GDM1 (cell line): ENCODE results near the gene NF2.

ENCODE experiments used
- DNase-seq: peaks from one replicate; lab custom pipeline; 2025; lab: John Stamatoyannopoulos, UW

The NF2 gene

GRCh38 chr22:29631725-29632124 is 28.3 kb downstream of the NF2 start:
- DNase-seq = no peak

DNA sequence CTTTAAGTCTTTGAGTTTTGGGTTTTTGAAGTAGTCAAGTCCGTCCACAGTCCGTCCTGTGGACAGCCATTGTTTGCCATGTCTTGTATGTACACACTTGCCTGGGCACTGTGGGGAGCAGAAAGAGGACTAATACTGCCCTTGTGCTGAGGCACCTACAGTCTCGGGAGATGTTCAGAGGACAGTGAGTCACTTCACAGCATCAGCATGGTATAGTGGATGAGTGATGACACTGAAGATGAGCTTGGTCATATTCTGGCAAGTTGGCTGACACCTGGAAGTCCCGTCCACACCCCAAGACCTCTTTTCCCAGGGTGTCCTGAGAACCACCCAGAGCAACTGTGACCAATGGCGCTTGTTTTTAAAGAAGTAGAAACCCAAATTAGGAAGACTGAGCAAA is 29.2 kb downstream of the NF2 start:
- no peak for DNase-seq

DNA sequence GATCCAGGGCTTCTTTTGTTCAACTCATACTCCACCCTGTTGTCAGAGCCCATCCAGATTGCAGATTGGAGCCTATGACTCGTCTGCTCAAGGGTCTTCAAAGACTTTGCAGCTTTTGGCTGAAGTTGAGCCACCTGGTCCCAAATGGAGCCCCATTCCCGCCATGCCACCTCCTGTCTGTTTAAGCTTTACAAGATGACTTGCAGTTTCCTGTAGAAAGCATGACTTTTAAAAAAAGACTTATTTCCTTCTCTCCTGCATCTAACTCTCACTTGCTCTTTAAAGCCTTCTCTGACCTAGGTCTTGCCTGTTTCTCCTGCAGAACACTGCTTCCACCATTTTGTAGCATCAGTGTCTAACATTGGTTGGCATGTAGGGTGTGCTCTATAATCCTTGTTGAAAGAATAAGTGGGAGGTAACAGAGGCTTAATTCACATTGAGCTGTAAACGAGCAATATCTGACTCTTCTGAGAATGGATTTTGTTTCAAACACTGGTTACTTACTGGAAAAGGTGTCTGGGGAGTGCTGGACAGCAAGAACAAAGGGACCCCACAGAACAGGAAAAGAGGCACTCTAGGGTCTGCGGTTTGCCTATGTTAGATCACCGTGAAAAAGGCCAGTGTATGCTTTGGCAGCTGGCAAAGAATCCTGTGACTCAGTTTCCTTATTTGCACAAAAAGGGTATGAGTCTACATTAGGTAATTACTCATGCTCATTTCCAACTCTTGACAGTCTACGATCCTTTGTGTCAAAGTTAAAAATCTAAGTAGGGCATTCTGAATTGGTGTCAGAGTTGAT is 30.3 kb downstream of the NF2 start:
- DNase-seq = no peak

DNA sequence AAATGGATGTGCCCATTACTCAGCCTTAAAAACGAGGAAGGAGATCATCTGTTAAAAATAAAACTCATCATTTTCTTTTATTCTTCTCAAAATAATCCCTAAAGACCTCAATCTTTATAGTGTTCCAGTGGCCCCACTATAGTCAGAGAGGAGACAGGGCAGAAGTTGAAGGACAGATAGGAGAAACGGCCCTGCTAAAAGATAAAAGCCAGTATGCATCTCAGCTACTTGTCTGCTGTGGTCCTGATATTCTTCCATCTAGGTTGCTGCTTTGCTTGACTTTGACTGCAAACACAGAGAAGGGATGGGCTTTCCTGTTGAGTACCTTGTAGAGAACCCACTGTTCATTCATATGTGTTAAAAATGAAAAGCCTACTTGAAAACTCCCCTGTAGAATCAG is 31.4 kb downstream of the NF2 start:
- DNase-seq = no peak

DNA sequence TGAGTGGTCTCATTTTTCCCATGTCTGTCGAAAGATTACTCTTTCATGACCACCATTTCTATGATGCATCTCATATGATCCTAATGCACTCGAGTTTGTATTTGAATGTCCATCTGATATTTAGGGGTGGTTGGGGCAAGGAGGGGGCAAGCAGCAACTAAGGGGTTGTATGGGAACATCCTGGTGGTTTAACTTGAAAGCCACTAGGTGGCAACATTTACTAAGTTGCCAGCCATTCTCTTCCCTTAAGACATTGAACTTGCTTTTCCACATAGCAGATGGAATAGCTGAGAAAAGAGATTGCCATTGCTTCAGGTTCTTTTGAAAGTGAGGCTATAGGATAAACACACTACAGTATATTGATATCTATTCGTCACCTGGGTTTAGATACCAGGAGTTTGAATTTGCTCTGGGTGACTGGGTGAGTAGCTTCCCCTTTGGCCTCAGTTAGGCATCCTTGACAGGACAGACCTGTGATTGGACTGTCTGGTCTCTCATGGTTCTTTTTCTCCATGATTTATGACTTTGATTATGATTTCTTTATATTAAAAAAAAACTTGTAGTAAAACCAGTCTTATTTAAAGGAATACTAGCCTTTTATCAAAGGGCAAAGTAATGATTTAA is 32.4 kb downstream of the NF2 start:
- no peak for DNase-seq

- DNase-seq = no peak
These were observed 33.3 kb downstream of the NF2 start for GRCh38 chr22:29636751-29637150.

DNA sequence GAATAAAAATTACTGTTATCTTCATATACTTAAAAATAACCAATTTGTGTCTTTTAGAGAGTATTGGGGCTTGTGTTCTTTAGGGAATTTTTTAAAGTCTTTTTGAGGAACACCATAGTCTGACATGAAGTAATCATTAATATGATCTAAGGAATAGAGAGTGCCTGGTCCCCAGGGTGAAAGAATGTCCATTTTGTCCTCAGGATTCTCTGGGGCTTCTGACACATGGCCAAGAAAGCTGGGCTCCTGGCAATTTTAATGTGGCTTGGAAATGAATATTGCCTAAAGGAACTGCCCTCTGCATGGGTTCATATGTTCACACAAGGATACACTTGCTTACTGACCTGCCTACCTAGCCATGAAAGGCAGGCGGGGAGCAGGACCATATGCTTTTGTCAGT is 33.7 kb downstream of the NF2 start:
- no peak for DNase-seq

DNA sequence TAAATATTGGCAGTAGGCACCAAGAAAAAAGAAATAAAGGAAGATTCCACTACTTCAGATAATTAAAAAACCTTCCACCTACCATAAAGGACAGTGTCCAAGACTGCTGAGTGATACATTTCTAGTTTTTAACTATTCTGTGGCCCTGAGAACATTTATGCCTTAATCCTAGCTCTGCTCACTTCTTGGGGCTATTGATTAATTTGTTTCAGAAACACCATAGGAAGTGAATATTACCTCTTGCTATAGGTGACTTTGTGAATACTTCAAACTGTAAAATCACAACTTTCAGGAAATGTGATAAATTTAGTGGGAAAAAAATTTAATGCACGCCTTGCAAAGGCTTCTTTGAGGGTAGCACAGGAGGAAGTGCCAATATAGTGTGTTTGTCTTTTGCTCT is 35.2 kb downstream of the NF2 start:
- no peak for DNase-seq

- no peak for DNase-seq
These were observed 35.7 kb downstream of the NF2 start for GRCh38 chr22:29639096-29639495.

DNA sequence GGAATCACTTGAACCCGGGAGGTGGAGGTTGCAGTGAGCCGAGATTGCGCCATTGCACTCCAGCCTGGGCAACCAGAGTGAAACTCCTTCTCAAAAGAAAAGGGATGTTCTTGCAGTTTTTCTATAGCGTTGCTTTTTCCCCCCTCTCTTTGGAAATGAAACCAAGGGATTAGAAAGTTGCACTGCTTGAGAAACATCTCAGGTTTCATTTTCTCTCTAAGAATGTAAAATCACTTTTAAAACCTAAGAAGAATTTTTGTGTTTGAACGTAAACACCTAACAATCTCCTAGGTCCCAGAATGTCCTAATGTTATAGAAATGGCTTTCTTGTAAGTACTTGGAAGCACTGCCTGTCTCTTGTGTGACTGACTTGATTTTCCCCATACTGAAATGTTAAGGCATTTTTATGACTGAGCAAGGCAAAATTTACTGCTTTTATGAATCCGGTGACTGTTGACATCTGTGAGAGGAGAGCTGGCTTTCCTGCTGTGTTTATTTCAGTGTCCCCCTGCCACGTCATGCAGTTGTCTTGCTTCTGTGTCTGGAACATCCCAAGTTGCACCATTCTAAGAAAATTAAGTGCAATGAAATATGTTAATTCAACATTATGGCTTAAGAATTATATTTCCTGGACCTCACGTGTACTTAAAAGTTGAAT is 37.7 kb downstream of the NF2 start:
- no peak for DNase-seq

DNA sequence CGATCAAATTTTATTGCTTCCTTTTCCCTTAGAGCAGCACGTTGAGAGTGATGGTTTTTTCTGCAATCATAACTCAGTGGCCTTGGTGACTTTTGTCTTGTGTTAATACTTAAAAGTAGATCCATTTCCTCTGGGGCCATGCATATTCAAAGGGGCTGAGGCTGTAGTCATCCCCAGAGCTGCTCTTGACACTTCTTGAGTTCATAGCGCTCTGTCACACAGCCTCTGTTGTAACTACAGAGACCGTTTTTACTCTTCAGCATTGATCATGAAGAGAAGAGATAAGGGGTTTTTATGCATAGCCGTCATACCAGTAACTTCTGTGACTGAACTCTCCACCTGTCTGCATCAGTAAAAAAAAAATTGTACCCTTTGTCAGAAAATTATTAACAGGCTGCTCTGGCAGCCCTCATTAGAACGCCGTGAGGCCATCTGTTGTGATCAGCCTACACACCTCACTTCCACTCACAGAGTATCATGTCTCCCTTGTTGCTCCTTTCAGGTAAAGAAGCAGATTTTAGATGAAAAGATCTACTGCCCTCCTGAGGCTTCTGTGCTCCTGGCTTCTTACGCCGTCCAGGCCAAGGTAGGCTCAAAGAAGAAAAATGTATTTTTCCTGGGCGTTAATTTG is 38.4 kb downstream of the NF2 start:
- no peak for DNase-seq

GRCh38 chr22:29642694-29643093 is 39.3 kb downstream of the NF2 start:
- no peak for DNase-seq

- DNase-seq = no peak
These were observed 44.7 kb downstream of the NF2 start for GRCh38 chr22:29647954-29648737.

DNA sequence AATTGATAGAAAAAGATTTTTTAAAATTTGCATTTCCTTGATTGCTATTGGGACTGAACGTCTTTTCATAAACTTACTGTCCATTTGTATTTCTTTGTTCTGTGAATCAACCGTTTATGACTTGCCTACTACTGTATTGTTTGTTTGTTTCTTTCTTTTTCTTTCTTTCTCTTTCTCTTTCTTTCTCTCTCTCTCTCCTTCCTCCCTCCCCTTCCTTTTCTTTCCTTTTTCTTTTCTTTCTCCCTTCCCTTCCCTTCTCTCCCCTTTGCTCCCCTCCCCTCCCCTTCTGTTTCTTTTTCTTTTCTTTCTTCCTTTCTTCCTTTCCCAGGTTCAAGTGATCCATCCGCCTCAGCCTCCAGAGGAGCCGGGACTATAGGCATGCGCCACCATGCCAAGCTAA is 46.9 kb downstream of the NF2 start:
- DNase-seq = no peak

DNA sequence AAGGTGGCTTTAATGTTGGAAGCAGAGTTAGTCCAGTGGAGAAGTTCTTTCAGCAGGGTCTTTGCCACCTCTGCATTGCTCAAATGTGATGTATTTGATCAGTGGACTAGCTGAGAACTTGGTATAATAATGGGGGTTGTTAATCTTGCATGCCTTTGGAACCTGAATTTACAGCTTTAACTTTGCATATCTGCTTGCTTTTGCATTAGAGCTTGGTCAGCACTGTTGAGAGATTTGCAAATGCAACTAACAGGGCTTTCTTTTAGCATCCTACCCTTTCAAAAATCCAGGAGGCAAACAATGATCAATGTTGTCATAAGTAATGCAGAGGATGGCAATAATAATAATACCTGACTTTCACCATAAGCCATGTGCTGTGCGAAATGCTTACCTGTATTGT is 48.2 kb downstream of the NF2 start:
- DNase-seq = no peak

DNA sequence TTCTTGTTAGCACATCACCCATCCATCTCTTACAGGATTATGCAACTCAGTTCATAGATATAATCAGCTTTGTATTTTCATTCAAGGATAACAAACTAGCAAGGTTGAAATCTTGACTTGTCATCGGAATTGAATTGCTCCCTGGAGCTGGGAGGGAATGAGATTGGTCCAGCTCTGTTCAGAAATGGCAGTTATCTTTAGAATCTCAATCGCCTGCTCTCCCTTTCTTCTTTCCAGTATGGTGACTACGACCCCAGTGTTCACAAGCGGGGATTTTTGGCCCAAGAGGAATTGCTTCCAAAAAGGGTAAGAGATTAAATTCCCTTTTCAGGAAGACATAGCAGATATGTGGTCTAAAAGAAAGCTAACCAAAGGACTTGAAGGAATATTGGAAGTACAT is 51.0 kb downstream of the NF2 start:
- no peak for DNase-seq

DNA sequence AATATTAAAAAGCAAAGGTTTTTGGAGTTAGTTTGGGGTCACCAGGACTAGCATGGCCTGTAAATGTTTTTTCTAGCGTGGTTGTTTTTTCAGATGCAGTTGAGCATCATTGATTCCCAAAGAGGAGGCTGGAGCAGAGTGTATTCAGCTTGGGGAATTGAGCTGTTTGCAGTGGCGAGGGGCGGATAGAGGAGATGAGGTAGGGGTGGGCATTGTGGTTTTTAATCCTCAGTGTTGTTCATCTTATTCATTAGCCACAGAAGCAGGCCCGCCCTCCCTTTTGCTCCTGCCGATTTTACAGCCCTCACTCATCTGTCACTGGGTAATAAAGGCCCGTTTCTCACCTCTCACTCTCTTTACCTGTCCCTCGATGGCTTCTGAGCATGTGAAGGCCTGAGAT is 51.4 kb downstream of the NF2 start:
- DNase-seq = no peak

- peak; percentile 34 for DNase-seq
These were observed 54.7 kb downstream of the NF2 start for GRCh38 chr22:29658176-29658575.

DNA sequence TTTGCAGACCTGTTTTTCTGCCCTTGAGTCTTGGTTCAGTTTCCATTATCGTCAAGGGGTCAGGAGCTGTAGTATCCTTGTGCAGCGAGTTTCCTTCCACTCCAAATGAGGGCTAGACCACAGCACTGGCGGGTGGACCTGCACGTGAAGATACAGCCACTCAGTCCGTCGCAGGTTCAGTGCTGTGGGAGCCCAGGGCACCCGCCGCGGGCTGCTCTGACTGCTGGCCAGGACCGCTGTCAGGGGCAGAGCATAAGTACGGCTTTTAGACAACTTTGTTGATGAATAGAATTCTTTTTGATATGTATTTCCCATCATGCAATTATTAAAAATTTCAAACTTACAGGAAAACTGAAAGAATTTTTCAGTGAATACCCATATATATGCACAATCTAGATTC is 56.6 kb downstream of the NF2 start:
- no peak for DNase-seq

GRCh38 chr22:29661336-29661735 is 57.9 kb downstream of the NF2 start:
- no peak for DNase-seq

DNA sequence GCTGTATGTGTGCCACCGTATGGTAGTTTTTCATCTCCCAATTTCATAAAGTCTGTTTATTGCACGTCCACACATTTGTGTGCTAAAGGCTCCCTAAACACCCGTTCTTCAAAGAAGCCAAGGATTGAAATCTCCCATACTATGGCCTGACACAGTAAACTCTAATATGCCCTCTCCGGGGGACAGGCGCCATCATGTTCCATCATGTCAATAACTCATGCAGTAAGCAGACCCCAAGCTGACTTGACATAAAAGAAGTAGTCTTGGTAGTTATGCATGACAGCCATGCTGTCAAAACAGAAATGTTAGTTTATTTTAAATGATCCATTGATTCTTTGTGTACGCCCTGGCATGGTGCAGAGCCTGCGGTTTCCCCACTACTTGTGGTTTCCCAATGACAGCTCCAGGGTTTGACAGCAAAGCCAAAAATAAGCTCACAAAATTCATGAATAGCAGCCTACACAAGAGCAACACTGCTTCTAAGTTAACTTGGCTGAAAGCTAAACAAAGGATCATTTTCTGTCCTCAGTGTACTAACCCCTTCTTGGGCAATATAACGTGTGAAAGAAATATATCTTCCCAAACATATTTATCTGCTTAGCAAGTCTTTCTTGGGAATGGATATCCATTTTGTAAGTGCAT is 59.9 kb downstream of the NF2 start:
- no peak for DNase-seq

- DNase-seq = no peak
These were observed 62.1 kb downstream of the NF2 start for GRCh38 chr22:29665486-29665885.
